CMK (cell line): Measurements from ENCODE around the gene RBPJL.

Experiments used
- DNase-seq: peaks from one replicate; pipeline ENCODE4 v3.0.0-alpha.2; 2010; ENCODE audit warnings: low read depth

RBPJL gene

DNA sequence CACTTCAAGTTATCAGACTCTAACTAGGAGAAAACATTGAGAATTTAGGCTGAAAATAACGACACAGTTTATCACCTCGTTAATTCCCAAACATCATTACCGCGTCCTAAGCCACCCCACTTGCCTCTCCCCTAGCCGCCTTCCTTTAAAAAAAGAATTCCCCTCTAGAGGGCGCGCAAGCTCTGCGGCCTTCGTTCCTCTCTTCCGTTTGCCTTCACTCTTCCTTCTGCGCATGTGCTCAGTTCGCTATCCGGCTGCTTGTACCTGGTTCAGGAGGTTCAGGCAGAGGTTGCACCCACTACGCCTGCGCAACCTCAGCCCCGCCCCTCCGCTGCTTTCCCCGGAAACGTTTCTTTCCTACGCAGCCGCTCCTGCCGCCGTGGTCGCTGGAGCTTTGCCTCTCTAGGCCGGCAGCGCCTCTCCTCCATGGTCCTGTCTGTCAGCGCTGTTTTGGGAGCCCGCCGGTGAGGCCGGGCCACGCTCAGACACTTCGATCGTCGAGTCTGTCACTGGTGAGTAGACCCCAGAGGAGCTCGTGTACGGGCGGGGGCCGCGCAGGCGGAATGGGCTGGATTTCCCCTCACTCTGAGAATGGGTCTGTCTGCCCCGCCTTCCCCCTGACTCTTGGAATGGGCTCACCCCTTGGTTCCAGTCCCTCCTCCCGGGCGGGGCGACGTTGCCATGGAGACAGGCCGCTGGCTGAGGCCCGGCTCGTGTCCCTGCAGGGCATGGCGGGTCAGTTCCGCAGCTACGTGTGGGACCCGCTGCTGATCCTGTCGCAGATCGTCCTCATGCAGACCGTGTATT, 56.4 kb downstream of the RBPJL start, which contains the start of gene SYS1:
Gene SYS1 (plus strand): TSS at position 353 of the 807 bp plus-strand sequence. CDS start 376 bp downstream, at position 729.
- DNase-seq: peak; percentile 98

DNA sequence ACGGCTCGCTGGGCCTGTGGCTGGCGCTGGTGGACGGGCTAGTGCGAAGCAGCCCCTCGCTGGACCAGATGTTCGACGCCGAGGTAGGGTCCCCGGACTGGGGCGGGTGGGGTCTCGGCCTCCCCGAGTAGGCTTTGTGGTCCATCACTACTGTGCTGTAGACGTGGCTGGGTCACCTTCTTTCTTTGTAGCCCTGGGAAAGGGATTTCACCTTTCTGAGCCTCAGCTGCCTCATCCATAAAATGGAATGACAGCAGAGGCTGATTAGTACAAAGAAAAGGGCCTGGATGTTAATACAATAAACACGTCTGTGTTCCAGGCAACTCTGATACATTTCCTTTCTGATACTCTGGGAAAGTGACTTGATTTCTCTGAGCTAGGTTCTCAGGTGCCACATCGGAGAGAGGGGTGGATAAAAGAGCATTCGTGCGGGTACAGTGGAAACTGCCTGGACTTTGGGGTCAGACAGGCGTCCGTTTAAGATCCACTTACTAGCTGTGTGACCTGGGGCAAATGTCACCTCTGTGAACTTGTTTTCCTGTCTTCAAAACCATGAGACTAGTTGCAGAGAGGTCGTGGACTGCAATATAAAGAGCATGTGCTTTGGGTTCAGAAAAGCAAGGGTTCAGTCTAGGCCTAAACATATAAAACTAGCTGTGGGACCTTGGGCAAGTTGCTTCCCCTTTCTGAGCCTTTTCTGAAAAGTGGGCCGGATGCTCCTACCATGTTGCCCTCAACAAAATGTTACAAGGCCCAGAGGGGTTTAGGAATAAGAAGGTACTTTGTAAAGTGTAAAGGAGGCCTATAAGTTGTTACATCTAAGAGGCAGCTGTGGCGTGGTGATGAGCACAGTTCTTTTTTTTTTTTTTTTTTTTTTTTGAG, 57.2 kb downstream of the RBPJL start:
- no peak for DNase-seq

DNA sequence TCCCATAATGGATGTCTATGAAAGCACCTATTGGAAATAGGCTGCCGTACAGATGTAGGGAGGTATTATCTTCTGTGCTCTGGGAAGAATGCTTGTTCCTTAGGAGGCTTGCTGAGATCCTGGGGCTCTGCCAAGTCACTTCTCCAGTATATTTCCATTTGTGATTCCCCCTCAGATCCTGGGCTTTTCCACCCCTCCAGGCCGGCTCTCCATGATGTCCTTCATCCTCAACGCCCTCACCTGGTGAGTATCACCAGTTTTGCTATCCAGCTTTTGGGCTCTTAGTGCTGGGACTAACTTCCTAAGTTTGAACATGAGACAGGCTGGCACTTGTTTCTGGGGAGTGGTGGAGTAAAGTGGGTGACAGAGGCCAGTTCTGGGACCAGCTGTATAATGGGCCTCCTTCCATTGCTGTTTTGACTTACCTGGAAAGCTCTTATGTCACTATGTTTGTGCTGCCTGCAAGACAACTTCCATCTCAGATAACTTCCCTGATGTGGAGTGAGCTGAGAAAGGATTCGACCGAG, 58.9 kb downstream of the RBPJL start:
- DNase-seq: no peak

DNA sequence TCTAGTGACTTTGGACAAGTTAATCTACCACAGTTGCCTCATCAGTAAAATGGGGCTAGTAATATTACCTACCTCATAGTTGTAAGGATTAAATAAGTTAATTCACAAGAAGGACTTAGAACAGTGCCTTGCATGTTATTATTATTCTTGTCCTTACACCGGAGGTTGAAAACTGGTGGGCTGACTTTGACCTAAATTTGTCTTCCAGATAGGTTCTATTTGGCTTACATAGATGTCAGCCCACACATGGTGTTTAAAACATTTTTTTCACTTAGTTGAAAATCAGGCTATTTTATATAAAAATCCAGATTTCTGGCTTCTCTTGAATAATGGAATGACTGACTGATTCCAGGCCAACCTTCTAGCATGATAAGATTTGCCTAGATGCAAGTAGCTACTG, 59.6 kb downstream of the RBPJL start:
- no peak for DNase-seq

DNA sequence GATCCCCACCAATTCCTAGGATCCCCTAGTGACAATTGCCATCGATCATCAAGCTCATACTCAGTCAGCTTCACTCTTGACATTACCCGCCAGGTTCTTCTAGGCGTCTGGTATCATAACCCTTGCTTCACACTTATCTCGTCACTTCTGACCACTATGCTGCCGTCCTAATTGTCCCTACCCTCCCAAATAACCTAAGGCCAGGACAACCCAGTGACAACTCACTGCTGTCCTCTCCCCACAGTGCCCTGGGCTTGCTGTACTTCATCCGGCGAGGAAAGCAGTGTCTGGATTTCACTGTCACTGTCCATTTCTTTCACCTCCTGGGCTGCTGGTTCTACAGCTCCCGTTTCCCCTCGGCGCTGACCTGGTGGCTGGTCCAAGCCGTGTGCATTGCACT, 60.0 kb downstream of the RBPJL start:
- no peak for DNase-seq

DNA sequence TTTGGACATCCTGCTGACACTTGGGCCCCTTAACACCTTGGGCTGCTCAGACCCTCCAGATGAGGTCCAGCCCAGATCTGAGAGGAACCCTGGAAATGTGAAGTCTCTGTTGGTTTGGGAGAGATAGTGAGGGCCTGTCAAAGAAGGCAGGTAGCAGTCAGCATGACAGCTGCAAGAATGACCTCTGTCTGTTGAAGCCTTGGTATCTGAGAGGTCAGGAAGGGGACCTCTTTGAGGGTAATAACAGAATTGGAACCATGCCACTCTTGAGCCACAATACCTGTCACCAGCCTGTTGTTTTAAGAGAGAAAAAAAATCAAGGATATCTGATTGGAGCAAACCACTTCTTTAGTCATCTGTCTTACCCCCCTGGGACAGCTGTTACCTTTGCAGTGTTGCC, 60.5 kb downstream of the RBPJL start:
- DNase-seq: no peak
